H9 (cell line): Measurements from ENCODE around the gene CATSPERB. TPM values are rescaled to one million over a fixed set of nuclear protein-coding genes. Genes with fewer than 3 reads are reported as not detected.

Experiments
- DNase-seq: peaks from one replicate; pipeline ENCODE4 v3.0.0-alpha.2; 2017
- H2AFZ ChIP-seq: one replicate; pipeline ENCODE4 v1.6.1; 2013; ENCODE audit warnings: mild to moderate bottlenecking, low read length, control low read depth, moderate library complexity
- H2AK5ac ChIP-seq: 2 replicates; pipeline ENCODE4 v1.6.1; 2013; ENCODE audit warnings: low read length, control low read depth, mixed read lengths; ENCODE audit not compliant: insufficient read length
- H2BK120ac ChIP-seq: one replicate; pipeline ENCODE4 v1.6.1; 2013; ENCODE audit warnings: low read depth, mild to moderate bottlenecking, low read length, control low read depth, inconsistent platforms; ENCODE audit not compliant: poor library complexity, severe bottlenecking
- H2BK12ac ChIP-seq: 2 replicates; pipeline ENCODE4 v1.6.1; 2013; ENCODE audit warnings: low read length, control low read depth, mixed read lengths, low read depth; ENCODE audit not compliant: insufficient read length
- H2BK15ac ChIP-seq: 2 replicates; pipeline ENCODE4 v1.6.1; 2013; ENCODE audit warnings: low read depth, low read length, control low read depth
- H2BK20ac ChIP-seq: one replicate; pipeline ENCODE4 v1.6.1; 2013; ENCODE audit warnings: low read depth, mild to moderate bottlenecking, low read length, control low read depth, inconsistent platforms; ENCODE audit not compliant: poor library complexity, severe bottlenecking
- H2BK5ac ChIP-seq: 2 replicates; pipeline ENCODE4 v1.6.1; 2013; ENCODE audit warnings: low read length, control low read depth, mixed read lengths; ENCODE audit not compliant: insufficient read length
- H3K14ac ChIP-seq: 2 replicates; pipeline ENCODE4 v1.6.1; 2013; ENCODE audit warnings: low read length, control low read depth; ENCODE audit not compliant: insufficient read depth
- H3K18ac ChIP-seq: 2 replicates; pipeline ENCODE4 v1.6.1; 2013; ENCODE audit warnings: low read depth, mild to moderate bottlenecking, mixed read lengths, low read length, control low read depth; ENCODE audit not compliant: insufficient read length
- H3K23ac ChIP-seq: 2 replicates; pipeline ENCODE4 v1.6.1; 2013; ENCODE audit warnings: low read length, control low read depth, mixed read lengths, low read depth; ENCODE audit not compliant: insufficient read length
- H3K23me2 ChIP-seq: 2 replicates; pipeline ENCODE4 v1.6.1; 2013; ENCODE audit warnings: low read depth, mild to moderate bottlenecking, mixed read lengths, low read length, control low read depth; ENCODE audit not compliant: insufficient read length, poor library complexity, severe bottlenecking
- H3K27ac ChIP-seq: 2 replicates; pipeline ENCODE4 v1.5.1; 2013; ENCODE audit warnings: low read length, control low read depth, mixed read lengths, low read depth; ENCODE audit not compliant: insufficient read length
- H3K27me3 ChIP-seq: 2 replicates; pipeline ENCODE4 v1.6.1; 2013; ENCODE audit warnings: low read length, control low read depth, inconsistent platforms; ENCODE audit not compliant: insufficient read depth
- H3K4ac ChIP-seq: 2 replicates; pipeline ENCODE4 v1.6.1; 2013; ENCODE audit warnings: low read depth, mild to moderate bottlenecking, control low read depth, inconsistent platforms, low read length, moderate library complexity
- H3K4me1 ChIP-seq: 2 replicates; pipeline ENCODE4 v1.6.1; 2013; ENCODE audit warnings: low read length, control low read depth, inconsistent platforms; ENCODE audit not compliant: insufficient read depth
- H3K4me2 ChIP-seq: 2 replicates; pipeline ENCODE4 v1.6.1; 2013; ENCODE audit warnings: low read length, control low read depth, mixed read lengths; ENCODE audit not compliant: insufficient read length, insufficient read depth
- H3K56ac ChIP-seq: 2 replicates; pipeline ENCODE4 v1.6.1; 2013; ENCODE audit warnings: low read depth, mild to moderate bottlenecking, mixed read lengths, low read length, control low read depth; ENCODE audit not compliant: insufficient read length
- H3K79me1 ChIP-seq: 2 replicates; pipeline ENCODE4 v1.6.1; 2013; ENCODE audit warnings: low read depth, mild to moderate bottlenecking, moderate library complexity, low read length, control low read depth, inconsistent platforms; ENCODE audit not compliant: insufficient read depth, poor library complexity, severe bottlenecking
- H3K79me2 ChIP-seq: 2 replicates; pipeline ENCODE4 v1.6.1; 2013; ENCODE audit warnings: low read length, control low read depth, inconsistent platforms; ENCODE audit not compliant: insufficient read depth
- H3K9ac ChIP-seq: 2 replicates; pipeline ENCODE4 v1.6.1; 2013; ENCODE audit warnings: low read length, control low read depth, mixed read lengths; ENCODE audit not compliant: insufficient read length; ENCODE audit errors: extremely low read depth
- H3K9me3 ChIP-seq: one replicate; pipeline ENCODE4 v1.6.1; 2013; ENCODE audit warnings: low read depth, low read length, inconsistent platforms; ENCODE audit not compliant: control insufficient read depth
- H3T11ph ChIP-seq: one replicate; pipeline ENCODE4 v1.6.1; 2013; ENCODE audit warnings: mild to moderate bottlenecking, low read length, control low read depth, inconsistent platforms
- H4K20me1 ChIP-seq: one replicate; pipeline ENCODE4 v1.6.1; 2013; ENCODE audit not compliant: control insufficient read depth, insufficient read length, insufficient read depth
- H4K5ac ChIP-seq: 2 replicates; pipeline ENCODE4 v1.6.1; 2013; ENCODE audit warnings: low read depth, mild to moderate bottlenecking, mixed read lengths, low read length, control low read depth; ENCODE audit not compliant: insufficient read length
- H4K8ac ChIP-seq: replicated peaks from 2 replicates; pipeline ENCODE4 v1.6.1; 2013; ENCODE audit warnings: low read length, control low read depth, mixed read lengths, low read depth; ENCODE audit not compliant: insufficient read length
- H4K91ac ChIP-seq: 2 replicates; pipeline ENCODE4 v1.6.1; 2013; ENCODE audit warnings: low read depth, mild to moderate bottlenecking, moderate library complexity, mixed read lengths, low read length, control low read depth; ENCODE audit not compliant: insufficient read length
- H3K27ac Mint-ChIP-seq, 3 experiments: 2 replicates in 2 of 3; 3 replicates in 1 of 3; pipeline ENCODE4 v1.8.0; 2020 to 2021; ENCODE audit warnings: mixed read lengths in 3 of 3, mild to moderate bottlenecking in 1 of 3, moderate library complexity in 1 of 3
- H3K27me3 Mint-ChIP-seq: 2 replicates; pipeline ENCODE4 v1.8.0; 2021; ENCODE audit warnings: low read depth, mild to moderate bottlenecking, moderate library complexity, mixed read lengths
- H3K36me3 Mint-ChIP-seq, 3 experiments: 2 replicates in 2 of 3; 3 replicates in 1 of 3; pipeline ENCODE4 v1.8.0; 2020 to 2021; ENCODE audit warnings: low read depth in 3 of 3, mixed read lengths in 3 of 3; ENCODE audit not compliant: insufficient read depth in 1 of 3
- H3K4me1 Mint-ChIP-seq, 2 experiments: 2 replicates each; pipeline ENCODE4 v1.8.0; 2020; ENCODE audit warnings: mixed read lengths in 2 of 2
- H3K4me3 Mint-ChIP-seq, 2 experiments: 2 replicates in 1 of 2; 3 replicates in 1 of 2; pipeline ENCODE4 v1.8.0; 2020 to 2021; ENCODE audit warnings: mild to moderate bottlenecking in 2 of 2, mixed read lengths in 2 of 2, moderate library complexity in 1 of 2
- H3K9me3 Mint-ChIP-seq, 2 experiments: 2 replicates in 1 of 2; 3 replicates in 1 of 2; pipeline ENCODE4 v1.8.0; 2020; ENCODE audit warnings: mild to moderate bottlenecking in 2 of 2, mixed read lengths in 2 of 2, moderate library complexity in 1 of 2
- WGBS: extraction: QIAGEN DNeasy Blood & Tissue Kit; methylation state at CpG from one replicate; pipeline ENCODE4 v1.1.7; 2013; ENCODE audit warnings: missing lambda C conversion rate, low lambda C conversion rate, mixed read lengths; ENCODE audit not compliant: insufficient read length; ENCODE audit errors: extremely low coverage; 5-methylcytosine and 5-hydroxymethylcytosine counted together
- total RNA-seq: library from RNA; stranded (reverse); gene quantifications from 2 replicates; pipeline ENCODE4 v1.2.1, GENCODE V29; 2021
- TF ChIP-seq, protein P1 (sequence below): fragments of 200-600 bp; sonication (generic); conservative IDR thresholded peaks from 3 replicates; pipeline ENCODE4 v1.8.0; 2021; ENCODE audit warnings: antibody characterized with exemption, mild to moderate bottlenecking

CATSPERB gene
- total RNA-seq, 1 experiment from 2014 or later, result 0.48 TPM

DNA sequence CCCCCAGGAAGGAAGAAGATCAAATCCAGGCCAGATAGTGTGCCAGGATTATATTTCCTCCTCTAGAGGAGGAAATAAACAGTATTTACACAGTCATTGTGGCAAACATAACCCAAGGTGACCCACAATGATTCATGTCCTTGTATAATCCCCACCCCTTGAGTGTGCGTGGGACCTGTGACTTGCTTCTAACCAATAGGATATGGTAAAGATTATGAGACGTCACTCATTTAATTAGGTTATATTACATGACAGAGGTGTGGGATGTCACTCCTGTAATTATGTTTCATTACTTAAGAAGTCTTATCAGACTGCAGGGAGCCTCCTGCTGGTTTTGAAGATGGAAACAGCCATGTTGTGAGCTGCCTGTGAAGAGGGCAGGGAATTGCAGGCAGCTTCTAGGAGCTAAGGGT, 12.2 kb upstream of the CATSPERB start:
- Histone ChIP-seq H2AFZ (no peak overlapping the region), H3K14ac (no peak overlapping the region), H3K79me2 (0 out of 2 replicates have a peak, but pooled peaks cover 1% of the 10 kb centered on the region), H2BK120ac (no peak overlapping the region), H3K23me2 (no peaks in the 10 kb centered on the region), H4K91ac (no peak overlapping the region), H3K23ac (no peak overlapping the region), H4K20me1 (no peaks in the 10 kb centered on the region), H3K4ac (no peak overlapping the region), H2BK12ac (no peak overlapping the region), H3K56ac (no peak overlapping the region), H2BK5ac (no peak overlapping the region), H3K18ac (no peak overlapping the region), H3K79me1 (no peaks in the 10 kb centered on the region), H3K9me3 (no peaks in the 10 kb centered on the region), H3T11ph (no peak overlapping the region), H4K5ac (no peak overlapping the region), H2BK20ac (no peak overlapping the region), H4K8ac (no peak overlapping the region), H3K9ac (no peak overlapping the region), H3K4me1 (no peaks in the 10 kb centered on the region), H2BK15ac (no peak overlapping the region), H2AK5ac (no peak overlapping the region), H3K27ac (no peak overlapping the region), H3K4me2 (no peak overlapping the region), H3K27me3 (no peaks in the 10 kb centered on the region)
- no peak overlapping the region for H3K4me3 Mint-ChIP-seq
- H3K36me3 Mint-ChIP-seq, result no peaks in the 10 kb centered on the region
- H3K27ac Mint-ChIP-seq, result no peak overlapping the region
- H3K27me3 Mint-ChIP-seq, result no peaks in the 10 kb centered on the region
- WGBS, result no CpG with 5 or more reads among the region's 2 CpGs
- TF ChIP-seq, protein P1, sequence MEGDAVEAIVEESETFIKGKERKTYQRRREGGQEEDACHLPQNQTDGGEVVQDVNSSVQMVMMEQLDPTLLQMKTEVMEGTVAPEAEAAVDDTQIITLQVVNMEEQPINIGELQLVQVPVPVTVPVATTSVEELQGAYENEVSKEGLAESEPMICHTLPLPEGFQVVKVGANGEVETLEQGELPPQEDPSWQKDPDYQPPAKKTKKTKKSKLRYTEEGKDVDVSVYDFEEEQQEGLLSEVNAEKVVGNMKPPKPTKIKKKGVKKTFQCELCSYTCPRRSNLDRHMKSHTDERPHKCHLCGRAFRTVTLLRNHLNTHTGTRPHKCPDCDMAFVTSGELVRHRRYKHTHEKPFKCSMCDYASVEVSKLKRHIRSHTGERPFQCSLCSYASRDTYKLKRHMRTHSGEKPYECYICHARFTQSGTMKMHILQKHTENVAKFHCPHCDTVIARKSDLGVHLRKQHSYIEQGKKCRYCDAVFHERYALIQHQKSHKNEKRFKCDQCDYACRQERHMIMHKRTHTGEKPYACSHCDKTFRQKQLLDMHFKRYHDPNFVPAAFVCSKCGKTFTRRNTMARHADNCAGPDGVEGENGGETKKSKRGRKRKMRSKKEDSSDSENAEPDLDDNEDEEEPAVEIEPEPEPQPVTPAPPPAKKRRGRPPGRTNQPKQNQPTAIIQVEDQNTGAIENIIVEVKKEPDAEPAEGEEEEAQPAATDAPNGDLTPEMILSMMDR, result no peak
- H3K9me3 Mint-ChIP-seq, result no peaks in the 10 kb centered on the region
- DNase-seq, result no peak
- no peaks in the 10 kb centered on the region for H3K4me1 Mint-ChIP-seq
